ENCODE data around the gene CCNG1.
"Not testable (repeated sequence)": the region's sequence is repeated elsewhere in the genome, so short reads cannot be mapped to it uniquely, and the experiment has no call there.

Gene CCNG1

GRCh38 chr5:163444526-163444925 is 7.1 kb downstream of the CCNG1 start:
- DNase-seq (ENCODE audit: low read depth): no peak

- no peak for DNase-seq (ENCODE audit: low read depth)
Measured at GRCh38 chr5:163445345-163445744, 8.0 kb downstream of the CCNG1 start.

DNA sequence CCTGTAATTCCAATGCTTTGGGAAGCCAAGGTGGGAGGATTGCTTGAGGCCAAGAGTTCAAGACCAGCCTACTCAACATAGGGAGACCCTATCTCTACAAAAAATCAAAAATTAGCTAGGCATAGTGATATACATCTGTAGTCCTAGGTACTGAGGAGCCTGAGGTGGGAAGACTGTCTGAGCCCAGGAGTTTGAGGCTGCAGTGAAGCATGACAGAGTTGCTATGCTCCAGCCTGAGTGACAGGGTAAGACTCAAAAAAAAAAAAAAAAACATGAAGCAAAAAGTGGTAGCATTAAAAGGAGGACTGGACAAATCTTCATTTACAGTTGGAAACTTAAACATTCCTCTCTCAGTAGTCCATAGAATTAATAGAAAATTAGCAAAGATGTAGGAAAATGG is 9.8 kb downstream of the CCNG1 start:
- DNase-seq (ENCODE audit: low read depth): no peak

DNA sequence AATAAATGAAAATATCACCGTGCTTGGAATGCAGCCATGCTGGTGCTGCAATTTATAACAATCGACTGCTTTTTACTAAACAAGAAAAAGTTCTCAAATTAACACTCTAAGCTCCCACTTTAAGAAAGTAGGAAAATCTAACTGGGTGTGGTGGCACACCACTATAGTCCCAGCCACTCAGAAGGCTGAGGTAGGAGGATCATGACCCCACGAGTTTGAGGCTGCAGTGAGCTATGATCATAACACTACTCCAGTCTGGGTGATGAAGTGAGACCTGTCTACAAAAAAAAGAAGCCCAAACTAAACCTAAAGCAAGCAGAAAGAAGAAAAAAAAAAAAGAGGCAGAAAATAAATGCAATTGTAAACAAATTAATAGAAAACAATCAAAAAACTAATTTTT is 10.5 kb downstream of the CCNG1 start:
- DNase-seq (ENCODE audit: low read depth): no peak

DNA sequence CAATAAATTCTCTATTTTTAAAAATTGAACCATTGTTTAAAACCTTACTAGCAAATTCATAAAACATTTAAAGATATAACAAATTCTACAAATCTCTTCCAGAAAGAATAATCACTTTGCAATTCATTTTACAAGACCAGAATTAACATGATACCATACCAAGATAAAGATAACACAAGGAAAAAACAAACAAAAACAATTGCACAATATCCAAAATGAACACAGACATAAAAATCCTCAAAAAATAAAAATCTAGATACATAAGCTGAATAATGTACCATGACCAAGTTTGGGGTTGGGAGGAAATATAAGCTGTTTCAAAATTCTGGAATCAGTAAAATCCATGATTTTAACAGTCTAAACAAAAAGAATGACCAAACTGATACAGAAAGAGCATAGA is 11.1 kb downstream of the CCNG1 start:
- DNase-seq (ENCODE audit: low read depth): no peak

GRCh38 chr5:163451489-163451888 is 14.1 kb downstream of the CCNG1 start:
- DNase-seq (ENCODE audit: low read depth): no peak

DNA sequence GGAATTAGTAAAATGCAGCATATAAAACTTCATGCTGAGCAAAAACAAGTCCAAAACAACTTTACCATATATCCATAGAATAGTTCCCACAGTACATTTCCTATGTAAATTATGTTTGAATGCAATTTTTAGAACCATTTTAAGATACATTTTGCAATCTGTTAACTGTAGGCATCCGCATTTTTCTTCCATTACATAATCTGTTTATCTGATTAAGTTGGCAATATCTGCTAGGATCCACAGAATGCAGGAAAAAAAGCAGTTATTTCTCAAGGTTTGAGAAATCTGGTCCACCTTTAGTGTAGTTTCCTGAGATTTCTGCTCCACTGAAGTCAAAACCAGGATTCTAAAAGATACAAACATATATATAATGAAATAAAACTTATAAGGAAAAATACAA is 16.3 kb downstream of the CCNG1 start:
- DNase-seq (ENCODE audit: low read depth): no peak

GRCh38 chr5:163455406-163455805 is 18.0 kb downstream of the CCNG1 start:
- DNase-seq (ENCODE audit: low read depth): not testable (repeated sequence)

- no peak for DNase-seq (ENCODE audit: low read depth)
Measured at GRCh38 chr5:163456029-163456589, 18.7 kb downstream of the CCNG1 start.

DNA sequence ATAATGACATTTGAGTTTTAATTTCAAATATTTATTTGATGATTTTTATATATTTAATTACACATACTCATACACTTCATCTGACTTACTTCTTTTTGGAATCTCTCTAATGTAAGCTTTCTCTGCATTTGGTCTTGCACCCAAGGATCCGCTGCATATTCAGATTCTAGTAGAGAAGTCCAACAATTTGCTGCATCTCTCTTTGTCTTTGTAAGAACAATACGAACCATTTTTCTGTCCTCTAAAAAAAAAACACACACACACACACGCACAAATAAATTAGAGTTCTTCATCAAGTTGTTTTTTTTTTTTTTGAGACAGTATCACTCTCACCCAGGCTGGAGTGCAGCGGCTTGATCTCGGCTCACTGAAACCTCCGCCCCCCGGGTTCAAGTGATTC is 19.4 kb downstream of the CCNG1 start:
- no peak for DNase-seq (ENCODE audit: low read depth)

DNA sequence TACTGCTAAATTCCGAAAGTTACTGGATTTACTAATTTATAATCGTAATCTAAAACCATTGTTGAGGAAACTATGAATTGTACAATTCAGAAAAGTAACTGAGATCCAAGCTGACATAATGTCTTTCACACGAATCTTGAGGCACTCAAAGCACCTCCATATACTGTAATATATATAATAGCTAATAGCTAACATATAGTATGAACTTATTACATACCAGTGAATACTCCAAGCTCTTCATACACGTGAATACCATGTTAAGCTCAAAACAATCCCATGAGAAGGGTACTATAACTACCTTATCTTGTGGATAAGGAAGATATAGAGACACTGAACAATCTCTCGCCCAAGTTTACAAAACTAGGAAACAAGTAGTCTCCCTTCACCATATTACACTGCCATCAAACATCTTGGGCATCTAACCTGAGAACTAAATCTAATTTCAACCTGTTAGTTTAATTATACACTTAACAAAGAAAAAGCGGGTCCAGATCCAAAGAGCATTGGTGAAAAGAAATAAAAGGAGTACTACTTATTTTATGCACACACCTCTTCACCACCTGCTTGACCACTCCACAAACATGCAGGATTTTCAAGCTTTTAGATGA is 21.5 kb downstream of the CCNG1 start:
- DNase-seq (ENCODE audit: low read depth): no peak

- no peak for DNase-seq (ENCODE audit: low read depth)
Measured at GRCh38 chr5:163459462-163459818, 22.0 kb downstream of the CCNG1 start.

DNA sequence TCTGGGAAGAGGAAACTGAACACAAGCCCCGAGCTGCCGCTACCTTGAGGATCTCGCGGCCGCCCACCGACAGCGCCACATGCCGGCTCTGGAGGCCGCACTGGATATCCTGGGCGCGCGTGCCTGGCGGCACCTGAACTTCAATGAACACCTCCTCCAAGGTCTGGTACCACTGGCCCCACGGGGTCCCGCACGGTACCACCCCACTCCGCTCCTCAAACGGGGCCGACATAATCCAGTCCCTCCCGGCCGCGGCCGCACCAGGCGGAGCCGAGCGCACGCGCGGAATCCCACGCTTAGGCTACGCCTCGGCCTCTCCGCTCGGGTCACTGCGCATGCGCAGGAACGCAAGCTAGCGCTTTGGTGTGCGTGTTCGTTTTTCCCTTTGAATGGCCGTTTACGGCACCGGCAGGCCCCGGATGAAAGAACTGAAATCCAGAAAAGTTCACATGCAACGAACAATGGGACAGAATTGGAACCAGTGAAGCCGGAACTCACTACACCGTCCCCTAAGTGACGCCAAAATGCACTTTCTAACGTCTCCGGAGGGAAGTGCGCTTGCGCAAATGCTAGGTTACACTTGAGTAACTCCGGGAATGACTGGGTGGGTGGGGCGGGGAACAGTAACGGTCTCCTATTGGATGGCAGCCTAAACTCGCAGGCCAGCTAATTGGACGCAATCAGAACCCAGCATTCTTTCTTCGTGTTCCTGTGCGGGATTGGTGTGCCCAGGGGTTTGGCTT is 22.6 kb downstream of the CCNG1 start, which contains the start of gene NUDCD2:
TSS of gene NUDCD2 (minus strand) at position 284 of the 743 bp plus-strand sequence. CDS start at position 232, 52 bp downstream.
- DNase-seq (ENCODE audit: low read depth): peak; percentile 94

GRCh38 chr5:163460562-163461171 is 23.3 kb downstream of the CCNG1 start, which contains the start of gene HMMR:
Gene HMMR (plus strand): TSS chr5:163460632. CDS start chr5:163460693, 61 bp downstream.
- no peak for DNase-seq (ENCODE audit: low read depth)

DNA sequence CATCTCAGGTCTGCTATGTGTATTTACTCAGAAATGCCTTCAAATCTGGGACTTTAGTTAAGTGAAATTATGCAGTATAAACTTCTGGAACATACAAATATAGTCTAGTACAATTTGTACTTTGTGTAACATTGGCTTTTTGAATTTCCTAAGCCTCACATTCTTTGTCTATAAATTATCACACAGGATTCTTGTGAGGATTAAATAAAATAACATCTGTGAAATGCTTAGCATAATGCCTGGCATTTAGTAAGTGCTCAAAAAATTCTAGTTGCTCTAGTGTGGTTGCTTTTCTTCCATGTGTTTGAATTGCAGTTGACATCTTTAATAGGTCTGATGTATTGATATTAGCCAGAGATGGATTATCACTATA is 25.7 kb downstream of the CCNG1 start:
- no peak for DNase-seq (ENCODE audit: low read depth)

- DNase-seq (ENCODE audit: low read depth): no peak
Measured at GRCh38 chr5:163467682-163468081, 30.3 kb downstream of the CCNG1 start.

- DNase-seq (ENCODE audit: low read depth): no peak
Measured at GRCh38 chr5:163473635-163474243, 36.3 kb downstream of the CCNG1 start.

GRCh38 chr5:163475411-163475810 is 38.0 kb downstream of the CCNG1 start:
- no peak for DNase-seq (ENCODE audit: low read depth)

GRCh38 chr5:163478126-163478981 is 41.0 kb downstream of the CCNG1 start:
- no peak for DNase-seq (ENCODE audit: low read depth)

DNA sequence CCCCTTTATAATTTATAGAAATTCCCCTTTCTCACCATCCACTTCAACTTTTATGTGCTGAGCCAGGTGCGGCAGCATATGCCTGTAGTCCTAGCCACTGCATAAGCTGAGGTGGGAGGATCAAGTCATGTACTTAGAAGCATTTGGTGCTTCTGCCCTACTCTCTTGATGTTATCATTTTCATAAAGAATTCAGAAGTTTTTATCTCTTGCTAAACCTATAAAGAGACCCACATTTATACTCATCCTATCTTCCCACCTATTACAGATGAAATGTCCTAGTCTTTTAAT is 41.5 kb downstream of the CCNG1 start:
- DNase-seq (ENCODE audit: low read depth): no peak

DNA sequence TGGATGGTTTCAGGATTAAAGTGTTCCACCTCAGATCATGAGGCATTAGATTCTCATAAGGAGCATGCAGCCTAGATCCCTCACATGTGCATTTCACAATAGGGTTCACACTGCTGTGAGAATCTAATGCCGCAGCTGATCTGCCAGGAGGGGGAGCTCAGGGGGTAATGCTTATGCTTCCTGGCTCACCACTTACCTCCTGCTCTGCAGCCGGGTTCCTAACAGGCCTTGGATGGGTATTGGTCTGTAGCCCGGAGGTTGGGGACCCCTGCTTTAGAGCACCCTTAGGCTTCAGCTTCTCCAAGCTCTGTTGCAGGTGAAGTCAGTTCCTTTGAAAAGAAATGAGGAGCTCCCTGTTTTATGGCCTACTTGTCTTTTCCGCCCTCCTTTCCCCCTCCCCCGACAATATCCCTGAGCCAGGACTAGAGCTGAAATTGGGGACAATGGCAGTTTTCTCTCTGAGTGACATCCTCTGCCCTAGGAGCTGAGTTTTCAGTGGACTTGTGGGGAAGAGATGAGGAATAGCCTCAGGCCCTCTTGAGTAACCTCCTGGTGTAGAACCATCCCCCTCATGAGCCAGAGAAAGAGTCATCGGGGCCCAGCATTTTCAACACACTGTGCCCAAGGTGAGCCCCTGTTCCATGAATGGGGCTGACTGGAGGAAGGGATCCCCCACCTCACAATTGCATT is 51.8 kb downstream of the CCNG1 start:
- no peak for DNase-seq (ENCODE audit: low read depth)

Data from stimulated activated CD8-positive, alpha-beta memory T cell treated with anti-CD3 and anti-CD28 coated beads, Interleukin-12 subunit alpha, Interleukin-12 subunit beta, amount 100 ng/mL, for 1 hour (primary cell).